Lower leg skin (tissue), 3 donors: Measurements from ENCODE around the gene SPACA7.

Source experiments
- CTCF ChIP-seq, 3 donors: fragments of 450-650 bp; IDR thresholded peaks; one replicate each; pipeline ENCODE4 v1.5.1; 2016; ENCODE audit warnings: antibody characterized with exemption in 3 of 3, mild to moderate bottlenecking in 3 of 3, moderate library complexity in 2 of 3
- POLR2A ChIP-seq, 2 donors: fragments of 450-650 bp; IDR thresholded peaks; one replicate each; pipeline ENCODE4 v1.6.1; 2016 to 2017; ENCODE audit warnings: antibody characterized with exemption in 2 of 2, mild to moderate bottlenecking in 1 of 2, moderate library complexity in 1 of 2

GRCh38 chr13:112457081-112457480, 80.9 kb downstream of the SPACA7 start:
- TF ChIP-seq CTCF (IDR thresholded peaks at IDR 0.05): no peak
- no peak for TF ChIP-seq POLR2A (IDR thresholded peaks at IDR 0.05)
